GM19397 (cell line): Measurements from ENCODE around the gene EPB41L4A.

ENCODE experiments used
- ATAC-seq: cut with Tn5 transposase; IDR thresholded peaks from one replicate; pipeline ENCODE4 v1.9.1; 2021; ENCODE audit warnings: mild to moderate bottlenecking, moderate library complexity; ENCODE audit not compliant: unreplicated experiment

EPB41L4A gene

DNA sequence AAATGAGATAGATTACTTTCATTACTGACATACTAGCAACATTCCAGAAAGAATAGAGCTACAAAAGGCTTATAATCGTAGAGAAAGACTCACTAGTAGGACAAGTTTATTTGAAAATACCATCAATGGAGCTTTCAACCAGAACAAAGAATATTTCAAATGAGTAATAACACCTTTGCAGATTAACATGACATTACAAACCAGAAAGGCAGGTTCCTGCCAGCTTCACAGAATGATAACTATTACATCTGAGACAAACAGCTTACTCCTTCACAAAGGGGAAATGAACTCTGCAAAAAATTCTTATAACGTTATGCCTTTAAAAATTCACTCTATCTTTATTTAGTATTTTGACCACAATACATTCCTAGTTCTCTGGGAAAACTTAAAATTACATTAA lies 103.1 kb downstream of the EPB41L4A start:
- no peak for ATAC-seq

DNA sequence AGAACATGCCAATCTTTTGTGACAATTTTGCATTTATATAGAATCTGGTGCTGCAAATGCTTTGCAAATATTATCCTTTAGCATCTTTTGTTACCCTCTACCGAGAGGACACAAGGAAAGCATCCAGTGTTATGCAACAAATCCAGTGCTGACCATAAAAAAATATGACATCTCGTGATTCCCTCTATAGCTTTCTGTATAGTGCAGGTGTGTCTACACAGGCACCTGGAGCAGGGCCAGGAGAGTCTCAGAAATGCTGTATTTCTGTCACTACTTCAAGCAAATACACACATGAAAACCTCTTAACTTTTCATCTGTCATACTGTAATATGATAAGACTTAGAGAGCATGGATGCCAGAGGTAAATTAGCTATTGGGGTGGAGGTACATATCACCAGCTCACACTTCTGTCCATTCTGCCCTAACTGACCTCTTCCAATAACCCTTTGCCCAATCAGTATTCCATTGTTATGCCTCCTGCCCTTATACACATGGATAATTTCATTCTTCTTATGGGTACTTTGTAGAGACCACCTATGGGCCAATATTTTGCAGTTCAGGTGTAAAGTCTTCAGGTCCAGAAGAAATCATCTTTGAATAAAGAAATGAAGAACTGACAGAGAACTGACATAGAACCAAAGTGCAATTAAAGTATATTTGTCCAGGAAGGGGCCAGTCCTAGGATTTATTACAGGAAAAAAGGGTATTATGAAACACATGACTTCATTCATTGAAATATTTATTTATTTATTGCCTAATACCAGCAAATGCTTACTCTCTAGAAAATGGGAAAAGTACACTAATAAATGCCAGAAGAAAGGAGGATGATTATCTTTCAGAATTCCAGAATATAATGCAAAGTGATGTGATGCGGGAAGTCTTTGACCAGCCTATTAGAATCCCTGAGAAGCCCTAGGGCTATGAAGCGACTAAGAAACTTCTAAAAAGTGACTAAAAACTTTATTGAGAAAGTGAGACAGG lies 106.5 kb downstream of the EPB41L4A start:
- ATAC-seq = no peak

DNA sequence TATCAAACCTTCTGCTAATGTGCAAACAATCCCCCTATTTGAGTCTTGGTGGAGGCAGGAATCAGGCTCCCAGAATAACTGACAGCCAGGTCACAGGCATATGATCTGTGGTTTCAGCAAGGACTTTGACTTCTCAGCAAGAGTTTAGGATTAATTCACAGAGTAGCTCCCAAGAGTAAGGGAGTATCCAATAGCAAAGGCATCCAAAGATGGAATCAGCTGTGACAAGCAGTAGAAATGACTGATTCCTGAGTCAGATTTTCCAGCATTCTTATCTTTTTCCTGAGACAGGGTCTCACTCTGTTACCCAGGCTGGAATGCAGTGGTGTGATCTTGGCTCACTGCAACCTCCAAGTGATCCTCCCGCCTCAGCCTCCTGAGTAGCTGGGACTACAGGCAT lies 108.3 kb downstream of the EPB41L4A start:
- ATAC-seq = no peak

DNA sequence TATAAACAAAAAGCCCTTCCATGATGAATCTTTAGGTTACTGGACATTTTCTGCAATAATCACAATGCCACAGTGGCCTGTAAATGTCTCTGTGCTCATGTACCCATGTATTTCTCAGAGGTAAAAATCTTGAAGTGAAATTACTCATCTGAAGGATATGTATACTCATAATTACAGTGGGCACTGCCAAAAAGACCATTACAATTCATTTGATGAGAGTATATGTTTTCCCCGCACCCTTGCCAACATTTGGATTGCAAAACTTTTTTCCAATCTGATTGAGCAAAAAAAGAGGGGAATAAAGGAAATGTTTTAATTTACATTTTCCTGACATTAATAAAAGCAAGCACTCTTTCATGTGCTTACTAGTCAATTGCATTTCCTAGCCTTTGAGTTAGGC lies 110.5 kb downstream of the EPB41L4A start:
- ATAC-seq = no peak

DNA sequence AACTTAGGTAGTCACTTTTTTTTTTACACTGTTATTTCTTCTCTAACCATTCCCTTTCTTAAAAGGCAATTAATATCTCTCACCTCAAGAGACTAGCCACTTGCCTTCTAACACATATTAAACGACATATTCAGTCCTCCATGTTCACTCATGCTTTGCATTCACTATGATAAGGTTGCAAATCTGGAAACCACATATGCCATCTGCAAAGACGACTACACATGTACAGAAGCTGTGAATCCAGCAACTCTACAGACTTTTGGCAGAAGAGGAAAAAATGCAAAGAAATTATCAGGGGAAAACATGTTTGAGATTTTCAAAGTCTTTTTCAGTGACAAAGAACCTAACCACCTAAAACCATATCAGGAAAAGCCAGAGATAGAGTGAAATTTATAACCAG lies 112.1 kb downstream of the EPB41L4A start:
- ATAC-seq = no peak

DNA sequence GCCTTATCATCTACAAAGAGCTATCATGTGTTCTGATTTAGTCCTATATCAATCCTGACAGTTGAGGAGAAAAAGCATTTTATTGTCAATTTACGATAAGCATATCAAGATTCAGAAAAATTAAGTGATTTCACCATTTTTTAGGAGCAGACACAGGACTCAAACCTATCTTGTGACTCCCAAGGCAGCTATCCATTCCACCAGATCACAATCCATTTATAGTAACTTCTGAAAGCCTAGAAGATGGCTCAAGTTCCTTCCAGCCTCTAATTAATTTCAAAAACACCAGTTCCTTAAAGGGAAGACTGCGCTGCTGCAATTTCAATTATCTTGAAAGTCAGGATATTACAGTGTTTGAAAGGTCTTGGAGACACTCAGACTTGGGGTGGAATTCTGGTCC lies 114.3 kb downstream of the EPB41L4A start:
- ATAC-seq = no peak

DNA sequence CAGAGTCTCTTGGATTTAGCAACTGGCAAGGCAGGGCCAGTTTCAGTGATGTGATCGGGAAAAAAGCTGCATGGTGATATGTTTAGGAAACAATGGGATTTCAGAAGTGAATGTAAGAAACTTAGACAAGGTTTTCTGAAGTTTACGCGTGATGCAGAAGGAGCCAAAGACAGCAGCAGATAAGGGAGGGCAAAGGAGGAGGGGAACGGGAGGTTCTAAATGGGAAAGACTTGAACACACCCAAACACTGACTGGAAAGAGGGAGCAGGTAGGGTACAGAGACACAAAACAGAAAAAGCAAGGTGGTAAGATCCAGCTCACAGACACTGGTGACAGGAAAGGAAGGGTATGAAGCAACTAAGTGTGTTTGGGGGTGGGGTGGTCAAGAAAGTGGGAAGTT lies 115.4 kb downstream of the EPB41L4A start:
- no peak for ATAC-seq

DNA sequence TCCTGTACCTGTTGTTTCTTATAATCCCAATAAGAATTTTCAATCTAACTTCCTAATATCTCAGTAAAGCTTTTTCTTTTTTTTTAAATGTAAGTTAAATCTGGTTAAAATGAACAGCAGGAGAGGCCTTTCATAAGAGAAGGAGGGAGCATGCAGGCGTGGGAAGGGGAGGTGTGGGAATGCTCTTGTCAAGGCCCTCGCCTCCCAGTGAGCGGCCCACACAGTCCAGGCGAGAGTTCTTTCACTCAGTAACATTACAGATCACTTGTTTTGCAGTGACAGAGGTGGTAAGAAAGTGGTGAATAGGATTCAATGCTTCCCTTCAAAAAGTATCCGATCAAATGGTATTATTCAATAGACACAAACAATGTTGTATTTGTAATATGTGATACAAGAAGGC lies 125.0 kb downstream of the EPB41L4A start:
- no peak for ATAC-seq

DNA sequence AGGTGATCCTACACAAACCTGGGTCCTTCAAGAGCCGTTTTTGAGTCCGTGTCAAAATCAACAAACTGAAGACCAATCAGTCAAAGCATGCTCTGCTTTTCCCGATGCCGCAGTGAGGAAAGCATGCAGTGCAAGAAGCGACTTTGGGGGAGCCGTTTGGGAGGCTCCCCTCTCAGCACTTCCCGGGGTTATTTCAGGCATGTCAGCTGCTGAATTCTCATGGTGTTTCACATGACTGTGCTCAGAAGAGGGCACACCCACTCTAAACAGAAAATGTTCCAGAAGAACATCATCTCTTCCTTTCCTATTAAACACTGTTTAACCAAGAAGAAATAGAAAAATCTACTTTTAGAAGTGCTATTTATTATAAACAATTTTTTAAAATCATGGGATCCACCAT lies 125.5 kb downstream of the EPB41L4A start:
- no peak for ATAC-seq

DNA sequence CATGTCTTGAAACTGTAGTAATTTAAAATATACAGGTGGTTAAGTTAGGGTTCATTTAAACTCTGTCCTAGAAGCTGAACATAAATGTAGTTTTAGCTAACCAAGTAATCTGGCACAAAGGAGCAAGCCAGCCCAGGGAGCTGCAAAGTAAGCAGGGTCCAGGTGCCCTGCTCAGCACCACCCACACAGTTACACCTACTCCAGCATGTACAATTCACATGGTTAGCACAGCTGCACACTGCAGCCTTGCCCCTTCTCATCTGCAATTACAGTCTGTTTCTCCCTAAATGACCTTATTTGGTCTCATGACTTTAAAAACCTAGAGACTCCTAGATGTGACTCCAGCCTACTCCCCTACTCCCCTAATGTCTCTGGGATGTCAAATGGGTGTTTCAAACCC lies 128.4 kb downstream of the EPB41L4A start:
- ATAC-seq = no peak

DNA sequence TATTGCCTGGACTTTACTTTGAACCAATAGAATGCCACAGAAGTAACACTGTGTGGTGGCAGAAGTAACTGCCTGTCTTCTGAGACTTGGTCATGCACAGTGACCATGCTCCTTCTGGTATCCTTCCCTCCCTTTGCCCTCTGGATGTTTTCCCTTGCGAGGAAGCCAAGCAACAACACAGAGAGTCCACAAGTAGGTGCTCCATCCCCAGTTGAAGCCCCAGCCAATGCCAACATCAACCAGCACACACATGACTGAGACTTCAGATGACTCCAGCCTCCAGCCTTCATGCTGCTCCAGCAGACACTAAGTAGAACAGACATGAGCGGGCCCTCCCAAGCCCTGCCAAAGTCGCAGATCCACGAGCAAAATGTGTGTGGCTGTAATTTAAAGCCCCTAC lies 129.6 kb downstream of the EPB41L4A start:
- no peak for ATAC-seq

DNA sequence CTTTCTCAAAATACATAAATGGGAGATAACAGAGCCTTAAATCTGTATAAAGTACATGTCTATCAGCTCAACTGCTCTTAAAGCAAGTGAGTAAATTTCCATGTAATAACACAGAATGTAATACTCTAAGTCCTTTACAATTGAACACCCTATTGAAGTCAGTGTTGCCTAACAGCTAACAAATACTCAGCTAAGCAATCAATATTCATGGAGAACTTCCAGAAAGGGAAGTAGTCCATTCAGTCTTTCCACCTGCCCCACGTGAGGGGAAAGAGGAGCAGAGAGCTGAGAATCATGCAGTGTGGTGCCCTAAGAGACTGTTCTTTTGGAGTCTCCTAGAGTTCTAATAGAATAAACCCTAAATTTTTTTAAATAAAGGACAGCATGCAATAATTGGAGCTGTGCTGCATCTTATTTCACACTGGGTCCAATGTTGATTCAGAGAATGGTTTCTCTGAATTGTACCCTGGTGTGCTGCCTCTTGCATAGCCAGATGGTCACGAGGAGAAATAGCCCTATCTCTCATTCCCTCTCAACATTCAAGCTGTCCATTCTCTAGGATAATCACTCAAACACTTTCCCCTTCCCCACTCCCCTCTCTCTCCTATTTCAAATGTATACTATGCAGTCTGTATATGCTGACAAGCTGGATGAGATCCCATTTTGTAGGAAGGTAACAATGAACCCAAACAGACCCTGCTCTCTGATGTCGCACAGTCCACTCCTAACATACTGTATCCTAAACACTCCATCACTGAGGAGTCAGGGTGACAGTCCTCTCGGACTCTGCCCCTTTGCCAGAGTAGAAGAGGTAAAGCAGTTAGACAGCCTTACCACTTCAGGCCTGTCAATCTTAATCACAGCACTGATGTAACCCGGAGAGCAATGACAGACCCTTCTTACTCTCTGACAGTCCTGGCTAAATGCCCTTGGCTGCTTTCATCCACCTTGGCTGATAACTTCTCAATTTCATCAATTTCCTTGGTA lies 134.8 kb downstream of the EPB41L4A start:
- no peak for ATAC-seq

DNA sequence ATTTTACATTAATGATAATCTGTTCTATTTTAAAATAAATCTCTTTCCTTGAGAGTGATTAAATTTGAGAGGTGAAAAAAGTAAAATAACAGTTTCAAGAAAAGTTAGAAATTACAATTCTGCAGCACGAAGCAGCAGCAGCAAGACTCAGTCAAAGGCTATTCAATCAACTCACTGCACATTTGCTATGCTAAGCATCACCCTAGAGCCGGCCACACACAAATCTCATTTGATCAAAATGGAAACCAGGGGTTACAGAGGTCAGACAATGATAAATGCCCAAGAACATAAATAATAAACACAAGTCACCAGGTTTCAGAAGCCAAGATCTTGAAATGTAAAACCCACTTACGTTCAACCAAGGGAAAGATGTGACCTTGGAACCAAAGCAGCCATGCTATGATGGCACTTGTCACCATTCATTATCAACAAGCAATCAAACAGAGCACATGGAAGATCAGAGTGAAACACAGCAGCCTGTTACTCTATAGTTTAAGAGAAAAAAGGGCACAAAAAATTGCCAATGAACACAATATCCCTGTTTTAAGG lies 136.0 kb downstream of the EPB41L4A start:
- ATAC-seq = no peak

DNA sequence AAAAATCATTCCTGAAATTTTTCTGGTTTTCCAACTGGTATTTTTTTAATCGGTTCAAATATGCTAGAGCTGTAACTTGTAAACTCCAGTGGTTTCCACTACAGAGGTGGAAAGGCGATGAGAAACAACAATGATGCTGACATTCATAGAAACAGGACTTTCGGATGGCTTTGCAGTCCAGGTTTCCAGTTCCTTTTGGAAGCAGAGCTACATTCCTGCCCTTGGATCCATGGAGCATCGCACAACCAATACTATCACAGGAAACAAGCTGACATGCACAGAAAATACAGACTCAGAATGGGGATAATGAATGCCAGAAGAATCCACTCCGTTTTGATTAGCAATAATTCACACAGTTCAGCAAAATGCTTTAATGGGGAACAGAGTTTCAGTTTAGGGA lies 140.0 kb downstream of the EPB41L4A start:
- no peak for ATAC-seq

DNA sequence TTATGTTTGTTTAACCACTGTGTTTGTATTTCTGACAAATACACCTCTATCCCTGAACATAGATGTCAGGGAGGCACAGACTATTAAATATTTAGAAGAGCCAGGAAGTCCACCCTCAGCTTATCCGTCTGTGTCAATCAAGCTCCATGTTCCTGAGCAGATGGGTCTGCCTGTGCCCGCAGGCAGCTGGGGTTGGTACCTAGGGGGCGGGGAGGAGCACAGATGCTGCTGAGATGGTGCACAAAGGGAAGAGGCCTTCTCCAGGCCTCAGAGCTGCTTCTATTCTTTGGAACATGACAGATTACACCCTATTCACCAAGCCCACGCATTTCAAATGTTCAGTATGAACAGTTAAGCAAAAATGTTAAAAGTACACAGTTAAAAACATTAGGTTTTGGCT lies 142.1 kb downstream of the EPB41L4A start:
- ATAC-seq = no peak

DNA sequence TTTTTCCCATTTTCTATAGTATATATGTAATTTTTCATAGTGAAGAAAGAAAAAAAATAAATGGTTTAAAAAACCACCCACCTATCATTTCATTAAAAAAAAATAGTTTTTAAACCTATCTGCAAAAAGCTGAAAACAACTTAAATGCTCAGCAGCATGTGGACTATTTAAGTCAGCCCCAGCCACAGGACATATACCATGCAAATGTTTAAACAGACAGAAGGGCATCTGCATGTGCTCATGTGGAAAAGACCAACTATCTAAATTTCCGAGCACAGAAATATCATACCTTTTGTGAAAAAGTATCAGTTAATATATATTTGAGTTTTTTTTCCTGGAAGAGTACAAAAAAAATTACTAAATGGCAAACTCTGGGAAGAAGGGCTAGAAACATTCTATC lies 143.4 kb downstream of the EPB41L4A start:
- ATAC-seq = no peak

DNA sequence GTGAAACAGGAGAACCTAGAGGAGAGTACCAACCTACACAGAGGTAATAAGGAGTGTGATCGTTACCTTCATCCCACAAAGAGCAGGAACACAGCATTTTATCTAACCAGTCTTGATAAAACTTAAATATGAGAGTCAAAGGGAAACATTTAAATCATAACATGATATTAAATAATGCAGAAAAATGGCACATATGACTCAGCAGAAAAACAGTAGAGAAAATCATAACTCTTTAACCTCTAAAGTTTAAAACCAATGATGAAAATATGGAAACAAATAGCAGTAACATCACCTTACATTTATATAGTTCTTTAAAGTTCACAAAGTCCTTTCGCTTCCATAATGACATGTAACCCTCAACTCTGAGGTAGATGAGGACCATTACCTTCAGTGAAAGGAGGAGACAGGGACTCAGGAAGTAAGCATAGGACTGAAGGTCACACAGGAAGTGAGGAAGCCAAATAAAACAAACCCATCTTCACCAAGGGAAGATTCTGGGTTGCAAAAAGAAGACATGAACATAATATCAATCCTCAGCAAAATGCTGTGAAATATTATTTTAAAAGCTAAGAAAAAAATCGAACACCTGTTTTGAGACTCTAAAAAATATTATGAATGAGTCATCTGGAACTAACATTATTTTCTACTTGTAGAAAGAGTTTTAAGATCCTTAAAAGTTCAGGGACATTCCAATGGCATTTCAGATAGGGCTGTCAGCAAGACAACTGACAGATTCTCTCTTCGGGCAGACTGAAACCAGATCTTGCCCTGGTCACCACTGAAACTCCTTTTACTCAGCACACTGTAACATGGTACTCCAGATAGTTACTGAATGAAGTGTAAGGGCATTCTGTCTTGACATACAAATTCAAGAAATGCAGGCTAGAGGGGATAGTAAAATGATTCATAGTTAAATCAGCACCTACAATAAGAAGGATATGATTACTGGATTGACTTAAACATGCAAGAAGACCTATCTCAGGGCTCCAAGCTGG lies 148.5 kb downstream of the EPB41L4A start:
- peak; percentile 53 for ATAC-seq

DNA sequence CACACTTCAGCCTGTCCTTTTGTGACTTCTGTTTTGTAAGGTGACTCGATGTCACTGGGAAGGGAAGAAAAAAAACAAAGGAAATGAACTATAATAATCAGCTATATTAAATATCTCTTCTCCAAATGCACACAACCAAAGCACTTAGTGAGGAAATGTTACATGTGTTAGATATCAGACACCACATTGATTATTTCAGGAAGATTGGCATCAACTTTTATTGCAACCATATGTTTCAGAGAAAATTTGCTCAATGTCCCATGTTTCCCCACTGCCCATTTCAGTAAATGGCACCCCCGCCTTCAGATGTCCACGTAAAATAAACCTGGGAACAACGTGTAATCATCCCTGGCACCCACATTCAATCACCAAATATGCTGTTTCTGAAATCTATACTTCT lies 151.8 kb downstream of the EPB41L4A start:
- no peak for ATAC-seq

DNA sequence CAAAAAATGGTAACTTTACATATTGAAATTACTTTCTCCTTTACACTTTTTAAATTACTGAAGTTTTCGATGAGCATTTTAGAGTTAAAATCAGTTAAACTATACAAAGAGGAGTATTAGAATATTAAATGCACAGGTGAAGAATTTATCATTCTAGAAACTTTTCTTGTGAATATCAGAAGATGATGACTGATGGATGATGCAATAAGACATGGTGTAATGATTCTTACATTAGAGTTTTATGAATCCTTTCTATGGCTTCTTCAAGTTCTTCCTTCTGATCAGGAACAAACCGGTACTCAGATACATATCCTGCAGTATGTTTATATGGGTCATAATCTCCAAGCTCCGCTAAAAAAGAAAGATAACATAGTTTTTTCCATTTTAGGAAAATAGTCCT lies 154.4 kb downstream of the EPB41L4A start:
- no peak for ATAC-seq

DNA sequence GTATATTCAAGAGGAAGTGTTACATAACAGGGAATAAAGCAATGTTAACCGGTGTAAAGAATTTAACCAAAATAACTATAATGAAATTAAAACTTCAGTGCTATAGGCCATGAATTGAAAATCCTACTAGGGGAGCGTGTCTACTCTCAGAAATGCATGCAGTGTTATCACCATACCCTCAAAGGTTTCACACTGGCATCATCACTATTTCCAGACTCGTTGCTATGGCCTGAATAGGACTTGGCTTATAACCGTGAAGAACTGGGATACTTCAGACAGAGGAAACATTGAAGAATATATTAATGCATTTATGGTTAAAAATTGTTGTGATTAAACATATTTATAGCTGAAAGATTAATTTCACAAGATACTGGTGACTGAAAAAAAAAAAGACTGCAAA lies 154.9 kb downstream of the EPB41L4A start:
- no peak for ATAC-seq
